Measurements from ENCODE around the gene CUX1.
"Not testable (repeated sequence)": the region's sequence is repeated elsewhere in the genome, so short reads cannot be mapped to it uniquely, and the experiment has no call there.

Gene CUX1

GRCh38 chr7:101865455-101865854, 48.0 kb downstream of the CUX1 start:
- H3K4me1 ChIP-seq (ENCODE audit: low read length): no peaks in the 10 kb centered on the region
- no peaks in the 10 kb centered on the region for H4K20me1 ChIP-seq (ENCODE audit: insufficient read depth, low read length)
- DNase-seq: no peak
- no peak overlapping the region for H2AFZ ChIP-seq (ENCODE audit: low read length)
- H3F3A ChIP-seq (ENCODE audit: insufficient read depth, low read length): no peaks in the 10 kb centered on the region
- TF ChIP-seq EZH2phosphoT487 (IDR thresholded peaks at IDR 0.05; ENCODE audit: low read length) (no peak), EZH2 (optimal IDR thresholded peaks at IDR 0.05; ENCODE audit: low read depth, low read length) (no peak)
- TF ChIP-seq, protein P1, sequence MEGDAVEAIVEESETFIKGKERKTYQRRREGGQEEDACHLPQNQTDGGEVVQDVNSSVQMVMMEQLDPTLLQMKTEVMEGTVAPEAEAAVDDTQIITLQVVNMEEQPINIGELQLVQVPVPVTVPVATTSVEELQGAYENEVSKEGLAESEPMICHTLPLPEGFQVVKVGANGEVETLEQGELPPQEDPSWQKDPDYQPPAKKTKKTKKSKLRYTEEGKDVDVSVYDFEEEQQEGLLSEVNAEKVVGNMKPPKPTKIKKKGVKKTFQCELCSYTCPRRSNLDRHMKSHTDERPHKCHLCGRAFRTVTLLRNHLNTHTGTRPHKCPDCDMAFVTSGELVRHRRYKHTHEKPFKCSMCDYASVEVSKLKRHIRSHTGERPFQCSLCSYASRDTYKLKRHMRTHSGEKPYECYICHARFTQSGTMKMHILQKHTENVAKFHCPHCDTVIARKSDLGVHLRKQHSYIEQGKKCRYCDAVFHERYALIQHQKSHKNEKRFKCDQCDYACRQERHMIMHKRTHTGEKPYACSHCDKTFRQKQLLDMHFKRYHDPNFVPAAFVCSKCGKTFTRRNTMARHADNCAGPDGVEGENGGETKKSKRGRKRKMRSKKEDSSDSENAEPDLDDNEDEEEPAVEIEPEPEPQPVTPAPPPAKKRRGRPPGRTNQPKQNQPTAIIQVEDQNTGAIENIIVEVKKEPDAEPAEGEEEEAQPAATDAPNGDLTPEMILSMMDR (IDR thresholded peaks at IDR 0.05; ENCODE audit: low read length): no peak
- H3K27ac ChIP-seq (ENCODE audit: low read length): no peak overlapping the region
- H3K9me2 ChIP-seq (replicated peaks; ENCODE audit: insufficient read depth, low read length): no peaks in the 10 kb centered on the region
- H3K27me3 ChIP-seq (replicated peaks; ENCODE audit: insufficient read depth, low read length): no peaks in the 10 kb centered on the region
- H3K4me2 ChIP-seq (ENCODE audit: low read depth, low read length): no peak overlapping the region
- H3K9me3 ChIP-seq (replicated peaks; ENCODE audit: insufficient read depth, low read length): no peaks in the 10 kb centered on the region
- H3K4me3 ChIP-seq (ENCODE audit: low read length): no peak overlapping the region
- no peak overlapping the region for H3K9ac ChIP-seq (ENCODE audit: low read length)
- H3K36me3 ChIP-seq (replicated peaks; ENCODE audit: insufficient read depth, low read length): no peaks in the 10 kb centered on the region
- peaks cover 94% of the 10 kb centered on the region for H3K79me2 ChIP-seq (ENCODE audit: low read length)

DNA sequence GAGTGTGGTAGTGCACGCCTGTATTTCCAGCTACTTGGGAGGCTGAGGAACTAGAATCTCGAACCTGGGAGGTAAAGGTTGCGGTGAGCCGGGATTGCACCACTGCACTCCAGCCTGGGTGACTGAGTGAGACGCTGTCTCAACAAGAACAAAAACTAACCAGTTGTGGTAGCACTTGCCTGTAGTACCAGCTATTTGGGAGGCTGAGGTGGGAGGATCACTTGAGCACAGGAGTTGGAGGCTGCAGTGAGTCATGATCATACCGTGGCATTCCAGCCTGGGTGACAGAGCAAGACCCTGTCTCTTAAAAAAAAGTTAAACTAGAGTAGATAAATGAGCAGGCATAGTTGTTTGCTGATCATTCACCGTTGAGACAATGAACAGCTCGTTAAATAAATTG, 48.9 kb downstream of the CUX1 start:
- H3K27ac ChIP-seq (ENCODE audit: low read length): no peak overlapping the region
- H3F3A ChIP-seq (ENCODE audit: insufficient read depth, low read length): no peaks in the 10 kb centered on the region
- no peak overlapping the region for H3K4me3 ChIP-seq (ENCODE audit: low read length)
- H3K9me3 ChIP-seq (replicated peaks; ENCODE audit: insufficient read depth, low read length): no peaks in the 10 kb centered on the region
- no peak for DNase-seq
- no peaks in the 10 kb centered on the region for H3K36me3 ChIP-seq (replicated peaks; ENCODE audit: insufficient read depth, low read length)
- H3K27me3 ChIP-seq (replicated peaks; ENCODE audit: insufficient read depth, low read length): no peaks in the 10 kb centered on the region
- H3K9ac ChIP-seq (ENCODE audit: low read length): no peak overlapping the region
- H3K79me2 ChIP-seq (ENCODE audit: low read length): peaks cover 94% of the 10 kb centered on the region
- no peaks in the 10 kb centered on the region for H4K20me1 ChIP-seq (ENCODE audit: insufficient read depth, low read length)
- no peaks in the 10 kb centered on the region for H3K9me2 ChIP-seq (replicated peaks; ENCODE audit: insufficient read depth, low read length)
- no peaks in the 10 kb centered on the region for H3K4me1 ChIP-seq (ENCODE audit: low read length)
- no peak overlapping the region for H3K4me2 ChIP-seq (ENCODE audit: low read depth, low read length)
- H2AFZ ChIP-seq (ENCODE audit: low read length): no peak overlapping the region
- TF ChIP-seq EZH2 (optimal IDR thresholded peaks at IDR 0.05; ENCODE audit: low read depth, low read length) (no peak), EZH2phosphoT487 (IDR thresholded peaks at IDR 0.05; ENCODE audit: low read length) (no peak)
- TF ChIP-seq, protein P1 (IDR thresholded peaks at IDR 0.05; ENCODE audit: low read length): no peak

DNA sequence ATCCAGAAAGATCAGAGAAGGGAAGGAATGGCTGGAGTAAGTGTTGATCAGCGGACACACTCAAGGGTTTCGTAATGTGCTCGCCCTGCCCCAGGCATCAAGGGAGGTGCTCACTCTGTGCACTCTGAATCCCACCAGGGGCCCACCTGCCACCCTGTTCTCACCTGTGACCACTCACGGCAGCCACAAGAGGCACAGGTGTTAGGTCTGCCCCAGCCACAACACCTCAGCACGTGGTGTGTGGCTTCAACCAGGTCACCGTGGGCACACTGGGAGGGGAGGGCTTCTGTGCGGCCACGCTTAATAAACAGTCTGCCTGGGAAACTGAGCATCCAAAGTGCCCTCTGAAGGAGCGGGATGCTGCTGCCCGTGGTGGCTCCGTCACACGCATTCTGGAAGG, 49.8 kb downstream of the CUX1 start:
- Histone ChIP-seq H3K79me2 (ENCODE audit: low read length) (peaks cover 92% of the 10 kb centered on the region), H3K9me3 (replicated peaks; ENCODE audit: insufficient read depth, low read length) (no peaks in the 10 kb centered on the region), H3K4me1 (ENCODE audit: low read length) (no peaks in the 10 kb centered on the region), H3F3A (ENCODE audit: insufficient read depth, low read length) (no peaks in the 10 kb centered on the region), H2AFZ (ENCODE audit: low read length) (no peak overlapping the region), H3K9me2 (replicated peaks; ENCODE audit: insufficient read depth, low read length) (no peaks in the 10 kb centered on the region), H3K27ac (ENCODE audit: low read length) (no peak overlapping the region), H4K20me1 (ENCODE audit: insufficient read depth, low read length) (no peaks in the 10 kb centered on the region), H3K9ac (ENCODE audit: low read length) (no peak overlapping the region), H3K4me2 (ENCODE audit: low read depth, low read length) (no peak overlapping the region), H3K27me3 (replicated peaks; ENCODE audit: insufficient read depth, low read length) (no peaks in the 10 kb centered on the region), H3K4me3 (ENCODE audit: low read length) (no peak overlapping the region), H3K36me3 (replicated peaks; ENCODE audit: insufficient read depth, low read length) (no peaks in the 10 kb centered on the region)
- no peak for TF ChIP-seq EZH2phosphoT487 (IDR thresholded peaks at IDR 0.05; ENCODE audit: low read length)
- TF ChIP-seq, protein P1 (IDR thresholded peaks at IDR 0.05; ENCODE audit: low read length): no peak
- TF ChIP-seq EZH2 (optimal IDR thresholded peaks at IDR 0.05; ENCODE audit: low read depth, low read length): no peak
- DNase-seq: no peak

DNA sequence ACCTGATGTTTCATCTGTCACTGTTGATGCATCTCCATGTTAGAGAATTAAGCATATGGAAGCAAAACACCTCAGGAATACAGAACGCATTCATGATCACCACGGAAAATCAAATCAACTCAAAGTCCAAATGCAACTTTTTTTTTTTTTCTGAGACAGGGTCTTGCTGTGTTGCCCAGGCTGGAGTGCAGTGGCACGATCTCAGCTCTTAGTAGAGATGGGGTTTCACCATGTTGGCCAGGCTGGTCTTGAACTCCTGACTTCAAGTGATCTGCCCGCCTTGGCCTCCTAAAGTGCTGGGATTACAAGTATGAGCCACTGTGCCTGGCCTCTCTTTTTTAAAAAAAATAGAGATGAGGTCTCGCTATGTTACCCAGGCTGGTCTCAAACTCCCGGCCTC, 50.3 kb downstream of the CUX1 start:
- not testable (repeated sequence) for H3F3A ChIP-seq (ENCODE audit: insufficient read depth, low read length); DNase-seq; H3K4me2 ChIP-seq (ENCODE audit: low read depth, low read length); H3K9me3 ChIP-seq (replicated peaks; ENCODE audit: insufficient read depth, low read length); H3K9me2 ChIP-seq (replicated peaks; ENCODE audit: insufficient read depth, low read length); H3K27me3 ChIP-seq (replicated peaks; ENCODE audit: insufficient read depth, low read length); H4K20me1 ChIP-seq (ENCODE audit: insufficient read depth, low read length); H3K27ac ChIP-seq (ENCODE audit: low read length); H3K36me3 ChIP-seq (replicated peaks; ENCODE audit: insufficient read depth, low read length); H2AFZ ChIP-seq (ENCODE audit: low read length); H3K4me1 ChIP-seq (ENCODE audit: low read length); H3K4me3 ChIP-seq (ENCODE audit: low read length); H3K9ac ChIP-seq (ENCODE audit: low read length)
- H3K79me2 ChIP-seq (ENCODE audit: low read length): peaks cover 88% of the 10 kb centered on the region

All from MM.1S (cell line).